Measurements from ENCODE around the gene PTH1R.

Gene PTH1R

DNA sequence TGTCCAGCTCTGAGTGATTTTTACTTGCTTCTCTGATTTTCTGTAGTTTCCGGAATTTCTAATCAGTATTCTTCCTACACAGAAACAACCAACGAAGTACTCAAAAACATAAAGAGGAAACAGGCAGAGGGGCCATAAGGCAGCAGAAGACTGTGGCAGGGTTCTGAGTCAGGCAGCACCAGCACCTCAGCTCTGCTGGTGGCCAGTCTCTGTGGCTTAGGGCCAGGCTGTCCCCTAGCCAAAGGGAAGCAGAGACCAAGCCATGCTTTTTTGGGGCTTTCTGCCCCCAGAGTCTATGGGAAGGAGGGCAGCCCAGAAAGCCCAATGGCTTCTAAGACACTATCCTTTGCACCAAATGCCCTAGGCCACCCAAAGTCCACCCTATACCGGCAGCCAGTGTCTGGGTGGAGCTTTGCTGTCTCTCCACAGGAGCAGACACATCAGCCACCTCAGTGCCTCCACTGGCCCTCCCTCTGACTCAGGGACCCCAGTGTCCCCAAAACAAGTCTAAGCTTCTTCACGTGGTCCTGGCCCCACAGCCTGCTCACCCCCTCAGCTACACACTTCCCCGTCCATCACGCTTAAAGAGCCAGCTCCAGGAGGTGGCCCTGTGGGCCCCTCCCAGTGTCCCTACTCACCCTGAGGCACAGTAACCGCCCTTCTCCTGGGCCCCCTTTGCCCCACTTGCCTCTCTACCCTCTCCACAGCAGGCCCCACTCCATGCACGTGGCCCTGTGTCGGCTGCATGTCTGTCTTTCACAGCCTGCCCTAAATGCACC is 52.8 kb downstream of the PTH1R start:
- no peak for DNase-seq (ENCODE audit: low read depth)
- H3K4me3 ChIP-seq (ENCODE audit: low read depth, low read length): no peak overlapping the region
- TF ChIP-seq POLR2A (IDR thresholded peaks at IDR 0.05; ENCODE audit: extremely low read depth, insufficient read length) (no peak), MYC (IDR thresholded peaks at IDR 0.05; ENCODE audit: low read depth, low read length) (no peak)
- TF ChIP-seq, protein P1, sequence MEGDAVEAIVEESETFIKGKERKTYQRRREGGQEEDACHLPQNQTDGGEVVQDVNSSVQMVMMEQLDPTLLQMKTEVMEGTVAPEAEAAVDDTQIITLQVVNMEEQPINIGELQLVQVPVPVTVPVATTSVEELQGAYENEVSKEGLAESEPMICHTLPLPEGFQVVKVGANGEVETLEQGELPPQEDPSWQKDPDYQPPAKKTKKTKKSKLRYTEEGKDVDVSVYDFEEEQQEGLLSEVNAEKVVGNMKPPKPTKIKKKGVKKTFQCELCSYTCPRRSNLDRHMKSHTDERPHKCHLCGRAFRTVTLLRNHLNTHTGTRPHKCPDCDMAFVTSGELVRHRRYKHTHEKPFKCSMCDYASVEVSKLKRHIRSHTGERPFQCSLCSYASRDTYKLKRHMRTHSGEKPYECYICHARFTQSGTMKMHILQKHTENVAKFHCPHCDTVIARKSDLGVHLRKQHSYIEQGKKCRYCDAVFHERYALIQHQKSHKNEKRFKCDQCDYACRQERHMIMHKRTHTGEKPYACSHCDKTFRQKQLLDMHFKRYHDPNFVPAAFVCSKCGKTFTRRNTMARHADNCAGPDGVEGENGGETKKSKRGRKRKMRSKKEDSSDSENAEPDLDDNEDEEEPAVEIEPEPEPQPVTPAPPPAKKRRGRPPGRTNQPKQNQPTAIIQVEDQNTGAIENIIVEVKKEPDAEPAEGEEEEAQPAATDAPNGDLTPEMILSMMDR (IDR thresholded peaks at IDR 0.05; ENCODE audit: low read depth, low read length): no peak
- TF ChIP-seq, protein P2, sequence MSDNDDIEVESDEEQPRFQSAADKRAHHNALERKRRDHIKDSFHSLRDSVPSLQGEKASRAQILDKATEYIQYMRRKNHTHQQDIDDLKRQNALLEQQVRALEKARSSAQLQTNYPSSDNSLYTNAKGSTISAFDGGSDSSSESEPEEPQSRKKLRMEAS (IDR thresholded peaks at IDR 0.05; ENCODE audit: low read depth, low read length): no peak

DNA sequence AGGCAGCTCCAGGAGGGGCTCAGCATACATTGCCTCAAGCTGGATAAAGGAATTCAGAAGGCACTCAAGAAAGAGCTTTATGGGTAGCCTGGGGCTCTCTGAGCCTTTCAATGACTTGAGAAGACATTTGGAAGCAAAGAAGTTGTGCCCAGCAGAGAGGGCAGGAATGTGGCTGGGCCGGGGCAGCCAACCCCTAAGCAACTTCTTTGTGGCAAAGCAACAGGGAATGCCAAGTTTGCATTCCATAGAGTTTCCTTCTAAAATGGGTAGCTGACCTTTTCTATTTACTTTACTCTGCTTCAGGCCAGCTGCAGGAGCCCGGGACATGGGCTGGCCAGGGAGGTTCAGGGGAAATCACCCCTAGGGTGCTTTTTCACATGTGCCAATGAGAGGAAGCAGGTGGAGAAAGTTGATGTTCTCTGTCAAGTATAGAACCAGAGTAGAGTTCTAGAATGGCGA is 53.5 kb downstream of the PTH1R start:
- TF ChIP-seq, protein P2 (IDR thresholded peaks at IDR 0.05; ENCODE audit: low read depth, low read length): no peak
- TF ChIP-seq, protein P1 (IDR thresholded peaks at IDR 0.05; ENCODE audit: low read depth, low read length): no peak
- TF ChIP-seq MYC (IDR thresholded peaks at IDR 0.05; ENCODE audit: low read depth, low read length) (no peak), POLR2A (IDR thresholded peaks at IDR 0.05; ENCODE audit: extremely low read depth, insufficient read length) (no peak)
- no peak for DNase-seq (ENCODE audit: low read depth)
- H3K4me3 ChIP-seq (ENCODE audit: low read depth, low read length): no peak overlapping the region

- no peak for TF ChIP-seq MYC (IDR thresholded peaks at IDR 0.05; ENCODE audit: low read depth, low read length)
- TF ChIP-seq POLR2A (IDR thresholded peaks at IDR 0.05; ENCODE audit: extremely low read depth, insufficient read length): no peak
- TF ChIP-seq, protein P1 (IDR thresholded peaks at IDR 0.05; ENCODE audit: low read depth, low read length): no peak
- TF ChIP-seq, protein P2 (IDR thresholded peaks at IDR 0.05; ENCODE audit: low read depth, low read length): no peak
- no peak overlapping the region for H3K4me3 ChIP-seq (ENCODE audit: low read depth, low read length)
- DNase-seq (ENCODE audit: low read depth): no peak
These were observed 54.3 kb downstream of the PTH1R start for GRCh38 chr3:46931631-46932331.

- no peak overlapping the region for H3K4me3 ChIP-seq (ENCODE audit: low read depth, low read length)
- no peak for TF ChIP-seq MYC (IDR thresholded peaks at IDR 0.05; ENCODE audit: low read depth, low read length)
- TF ChIP-seq, protein P1 (IDR thresholded peaks at IDR 0.05; ENCODE audit: low read depth, low read length): no peak
- TF ChIP-seq POLR2A (IDR thresholded peaks at IDR 0.05; ENCODE audit: extremely low read depth, insufficient read length): no peak
- TF ChIP-seq, protein P2 (IDR thresholded peaks at IDR 0.05; ENCODE audit: low read depth, low read length): no peak
- no peak for DNase-seq (ENCODE audit: low read depth)
These were observed 55.1 kb downstream of the PTH1R start for GRCh38 chr3:46932455-46933225.

DNA sequence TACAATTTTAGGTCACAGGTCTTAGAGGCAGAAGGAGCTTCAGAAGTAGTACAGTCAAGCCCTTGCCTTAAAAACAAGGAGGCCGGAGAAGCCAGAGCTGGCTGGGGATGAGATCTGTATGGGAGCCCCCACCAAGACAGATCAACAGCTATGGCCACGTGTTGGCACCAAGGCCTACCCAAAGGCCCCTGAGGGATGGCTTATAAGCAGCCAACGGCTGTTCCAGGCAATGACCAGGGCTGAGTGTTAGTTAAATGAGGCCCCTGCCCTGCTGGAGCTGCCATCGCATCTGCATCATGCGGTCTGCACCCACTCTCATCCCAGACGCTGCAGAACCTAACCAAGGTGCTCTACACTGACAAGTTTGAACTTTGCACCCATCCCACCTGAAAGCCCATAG is 55.7 kb downstream of the PTH1R start:
- DNase-seq (ENCODE audit: low read depth): no peak
- TF ChIP-seq, protein P1 (IDR thresholded peaks at IDR 0.05; ENCODE audit: low read depth, low read length): no peak
- no peak for TF ChIP-seq MYC (IDR thresholded peaks at IDR 0.05; ENCODE audit: low read depth, low read length)
- TF ChIP-seq, protein P2 (IDR thresholded peaks at IDR 0.05; ENCODE audit: low read depth, low read length): no peak
- TF ChIP-seq POLR2A (IDR thresholded peaks at IDR 0.05; ENCODE audit: extremely low read depth, insufficient read length): no peak
- H3K4me3 ChIP-seq (ENCODE audit: low read depth, low read length): no peak overlapping the region

Measured in NB4 (cell line).